ENCODE measurements around the gene RPS25. TPM values are rescaled to one million over a fixed set of nuclear protein-coding genes. Genes with fewer than 3 reads are reported as not detected.
"Not testable (repeated sequence)": the region's sequence is repeated elsewhere in the genome, so short reads cannot be mapped to it uniquely, and the experiment has no call there.

Gene RPS25
- total RNA-seq, 1 experiment from 2014 or later: 1,252 TPM

GRCh38 chr11:118971646-118972045 is 46.5 kb downstream of the RPS25 start, which contains the start of gene FOXR1:
TSS of gene FOXR1 (plus strand) at chr11:118971761. CDS start at chr11:118971932, 171 bp downstream.
- BruUV-seq (replicated peaks): no TSS peak
- intact Hi-C loops (cut with micrococcal nuclease): no loop called here
- Mint-ChIP-seq H3K4me1 (ENCODE audit: insufficient read depth, unreplicated experiment) (peaks cover 6% of the 10 kb centered on the region), H3K36me3 (ENCODE audit: insufficient read depth, unreplicated experiment) (no peaks in the 10 kb centered on the region), H3K27me3 (ENCODE audit: insufficient read depth, unreplicated experiment) (peaks cover 12% of the 10 kb centered on the region), H3K4me3 (ENCODE audit: unreplicated experiment) (no peak within 1 kb of the TSS), H3K27ac (ENCODE audit: low read depth, unreplicated experiment) (no peak within 1 kb of the TSS), H3K9me3 (ENCODE audit: unreplicated experiment) (no peaks in the 10 kb centered on the region)
- no peak for DNase-seq (ENCODE audit: unreplicated experiment)
- ChIA-PET POLR2A (no interaction called here), CTCF (interaction anchor here (0.5 kb wide), 1 partner anchor 27 kb away, joined by 3 read pairs; the partner anchor contains the start of gene CENATAC)
- no peak for TF ChIP-seq CTCF (IDR thresholded peaks at IDR 0.05; ENCODE audit: unreplicated experiment)

- H3K4me3 Mint-ChIP-seq (ENCODE audit: unreplicated experiment); H3K27ac Mint-ChIP-seq (ENCODE audit: low read depth, unreplicated experiment); H3K27me3 Mint-ChIP-seq (ENCODE audit: insufficient read depth, unreplicated experiment); BruUV-seq (replicated peaks); intact Hi-C loops (cut with micrococcal nuclease); DNase-seq (ENCODE audit: unreplicated experiment); H3K36me3 Mint-ChIP-seq (ENCODE audit: insufficient read depth, unreplicated experiment); H3K9me3 Mint-ChIP-seq (ENCODE audit: unreplicated experiment); H3K4me1 Mint-ChIP-seq (ENCODE audit: insufficient read depth, unreplicated experiment): not testable (repeated sequence)
- POLR2A ChIA-PET: interaction anchor here (0.6 kb wide), 1 partner anchor 321 kb away, joined by 3 read pairs; no protein-coding TSS in a partner anchor
- CTCF ChIA-PET: interaction anchor here (0.6 kb wide), 1 partner anchor 12 kb away, joined by 4 read pairs; no protein-coding TSS in a partner anchor
Observed at GRCh38 chr11:118969508-118969907, 48.6 kb downstream of the RPS25 start.

Small RNA genes lying within 50 kb of the gene (microRNA-seq; reads per million reads assigned to microRNA genes)
- gene MIR3656: not detected

Other genes starting within 250 kb of the RPS25 start
- 111 and 143 TPM in 2 replicates for gene DDX6, start 227.2 kb downstream of the RPS25 start, total RNA-seq (2022)
- gene CXCR5, start 134.5 kb downstream of the RPS25 start, total RNA-seq (2022): not detected in 2 replicates
- gene BCL9L, start 92.4 kb downstream of the RPS25 start, total RNA-seq (2022): 91.6 and 121 TPM in 2 replicates
- not detected in 2 replicates for gene UPK2, start 62.0 kb downstream of the RPS25 start, total RNA-seq (2022)
- gene FOXR1, start 46.6 kb downstream of the RPS25 start, total RNA-seq (2022): not detected in 2 replicates
- gene CENATAC, start 20.2 kb downstream of the RPS25 start, total RNA-seq (2022): 48.0 and 49.0 TPM in 2 replicates
- gene TRAPPC4, start 423 bp upstream of the RPS25 start, total RNA-seq (2022): 78.6 and 96.5 TPM in 2 replicates
- 6.8 and 10.0 TPM in 2 replicates for gene SLC37A4, start 12.5 kb upstream of the RPS25 start, total RNA-seq (2022)
- 398 and 664 TPM in 2 replicates for gene HYOU1, start 38.9 kb upstream of the RPS25 start, total RNA-seq (2022)
- 16.2 and 21.8 TPM in 2 replicates for gene VPS11, start 49.5 kb upstream of the RPS25 start, total RNA-seq (2022)
- 38.4 and 51.3 TPM in 2 replicates for gene HMBS, start 66.5 kb upstream of the RPS25 start, total RNA-seq (2022)
- gene DPAGT1, start 83.5 kb upstream of the RPS25 start, total RNA-seq (2022): 55.6 and 58.8 TPM in 2 replicates
- gene C2CD2L, start 89.0 kb upstream of the RPS25 start, total RNA-seq (2022): 13.5 and 15.4 TPM in 2 replicates
- 23.4 and 26.2 TPM in 2 replicates for gene HINFP, start 103.2 kb upstream of the RPS25 start, total RNA-seq (2022)
- gene ABCG4, start 130.7 kb upstream of the RPS25 start, total RNA-seq (2022): not detected in 2 replicates
- 16.7 and 18.9 TPM in 2 replicates for gene NLRX1, start 150.4 kb upstream of the RPS25 start, total RNA-seq (2022)
- gene NHERF4, start 167.1 kb upstream of the RPS25 start, total RNA-seq (2022): 0.20 TPM in 1 of 2 replicates, not detected in the other
- gene CBL, start 188.0 kb upstream of the RPS25 start, total RNA-seq (2022): 35.5 and 45.7 TPM in 2 replicates